Superior temporal gyrus (tissue), 1 donor: ENCODE measurements around the gene VSTM2L.

Experiments used
- DNase-seq: peaks from one replicate; pipeline ENCODE4 v3.0.0-alpha.2; 2016; ENCODE audit errors: extremely low spot score

Gene VSTM2L

GRCh38 chr20:37878835-37879599 lies 23.9 kb upstream of the VSTM2L start:
- DNase-seq: no peak

DNA sequence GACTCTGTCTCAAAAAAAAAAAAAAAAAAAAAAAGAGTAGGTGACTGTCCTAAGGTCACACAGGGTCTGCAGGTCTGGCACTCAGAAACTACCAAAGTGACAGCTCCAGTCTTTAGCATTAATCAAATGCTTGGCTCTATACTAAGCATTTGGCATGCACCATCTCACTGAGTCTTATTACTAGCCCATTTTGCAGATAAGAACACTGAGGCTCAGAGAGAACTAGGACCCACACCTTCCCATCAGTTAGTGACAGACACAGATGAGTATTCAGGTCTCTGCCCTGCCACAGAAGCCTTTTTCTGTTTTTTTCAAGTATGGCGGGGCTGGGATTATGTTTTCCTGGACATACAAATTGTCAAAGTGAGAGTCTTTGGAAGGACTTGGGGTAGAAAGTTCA lies 23.1 kb upstream of the VSTM2L start:
- no peak for DNase-seq

DNA sequence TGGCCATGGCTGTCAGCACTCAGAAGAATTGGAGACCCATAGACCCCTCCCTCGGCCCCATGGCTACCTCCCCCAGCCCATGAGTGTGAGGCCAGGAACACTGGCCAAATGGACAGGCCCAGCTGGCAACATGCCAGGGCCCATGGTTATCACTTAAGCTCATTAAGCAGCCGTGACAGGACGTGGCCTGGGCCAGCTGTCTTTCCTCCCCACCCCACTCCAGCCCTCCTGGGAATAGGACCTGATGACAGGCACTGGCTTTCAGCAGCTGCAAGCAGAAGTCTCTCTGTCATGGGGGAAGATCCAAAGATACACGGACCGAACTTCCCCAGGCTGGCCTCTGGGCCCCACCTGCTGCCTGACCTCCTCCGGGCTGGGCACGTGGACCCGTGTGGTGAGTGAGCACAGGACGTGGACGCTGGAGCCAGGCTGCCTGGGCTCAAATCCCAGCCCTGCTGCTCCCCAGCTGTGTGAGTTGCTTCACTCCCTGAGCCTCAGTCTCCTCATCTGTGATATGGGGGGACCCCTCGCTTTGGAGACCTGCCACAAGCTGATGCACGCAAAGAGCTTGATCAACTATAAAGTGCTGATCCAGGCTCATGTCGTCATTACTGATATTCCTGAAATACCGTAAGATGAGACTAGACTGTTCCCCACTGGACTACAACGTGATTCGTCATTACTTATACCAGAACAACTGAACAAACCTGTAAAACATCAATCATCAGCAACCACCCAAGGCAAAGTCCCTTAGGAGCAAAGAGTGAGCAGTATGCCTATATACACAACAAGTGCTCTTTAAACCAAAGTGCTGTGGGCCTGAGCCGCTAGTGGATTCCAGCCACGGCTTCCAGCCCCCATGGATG lies 22.0 kb upstream of the VSTM2L start:
- no peak for DNase-seq

- no peak for DNase-seq
Observed at GRCh38 chr20:37881601-37882343, 21.2 kb upstream of the VSTM2L start.

DNA sequence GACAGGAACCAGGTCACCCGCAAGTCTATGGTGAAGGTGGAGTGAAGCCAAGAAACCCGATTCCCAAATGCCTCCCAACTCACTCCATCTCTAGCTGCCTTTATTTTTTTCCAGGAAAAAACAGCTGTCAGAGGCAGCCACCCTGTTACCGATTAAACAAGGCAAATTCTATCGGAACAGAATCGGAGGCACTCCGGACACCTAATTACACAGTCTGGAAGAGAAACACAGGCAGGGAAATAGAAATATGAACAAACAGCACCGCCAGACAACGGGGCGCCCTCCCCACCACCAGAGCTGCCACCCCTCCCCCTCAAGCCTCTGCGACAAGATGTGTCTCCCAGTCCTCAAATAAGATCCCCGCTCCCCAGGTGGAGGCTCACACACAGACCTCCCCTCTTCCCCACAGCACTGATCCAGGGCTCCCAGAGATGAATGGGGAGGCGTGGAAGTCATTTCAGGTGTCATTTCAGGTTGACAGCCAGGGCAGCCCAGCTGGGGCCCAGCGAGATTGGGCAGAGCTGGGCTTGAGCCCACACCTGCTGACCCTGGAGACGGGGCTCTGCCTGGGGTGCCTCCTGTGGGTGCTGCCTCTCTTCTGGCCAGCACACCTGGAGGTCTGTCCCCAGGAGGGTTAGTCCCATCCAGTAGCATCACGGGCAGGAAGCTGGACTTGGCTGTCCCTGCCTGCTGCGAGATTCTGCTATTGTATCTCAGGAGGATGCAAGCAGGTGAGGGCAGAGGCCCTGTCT lies 19.8 kb upstream of the VSTM2L start:
- no peak for DNase-seq

DNA sequence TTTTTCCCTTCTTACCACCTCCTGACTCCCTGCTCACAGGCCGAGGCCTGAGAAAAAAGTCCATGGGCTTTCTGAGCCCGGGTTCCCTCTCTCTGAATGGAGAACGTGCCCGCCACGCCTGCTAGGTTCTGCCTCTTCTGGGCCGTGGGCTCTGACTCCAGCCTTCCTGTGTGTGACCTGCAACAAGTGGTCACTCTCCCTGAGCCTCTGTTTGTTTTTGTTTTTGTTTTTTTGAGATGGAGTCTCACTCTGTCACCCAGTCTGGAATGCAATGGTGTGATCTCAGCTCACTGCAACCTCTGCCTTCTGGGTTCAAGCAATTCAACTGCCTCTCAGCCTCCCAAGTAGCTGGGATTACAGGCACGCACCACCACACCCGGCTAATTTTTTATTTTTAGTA lies 17.9 kb upstream of the VSTM2L start:
- DNase-seq: no peak

GRCh38 chr20:37885593-37886503 lies 17.1 kb upstream of the VSTM2L start:
- DNase-seq: no peak

DNA sequence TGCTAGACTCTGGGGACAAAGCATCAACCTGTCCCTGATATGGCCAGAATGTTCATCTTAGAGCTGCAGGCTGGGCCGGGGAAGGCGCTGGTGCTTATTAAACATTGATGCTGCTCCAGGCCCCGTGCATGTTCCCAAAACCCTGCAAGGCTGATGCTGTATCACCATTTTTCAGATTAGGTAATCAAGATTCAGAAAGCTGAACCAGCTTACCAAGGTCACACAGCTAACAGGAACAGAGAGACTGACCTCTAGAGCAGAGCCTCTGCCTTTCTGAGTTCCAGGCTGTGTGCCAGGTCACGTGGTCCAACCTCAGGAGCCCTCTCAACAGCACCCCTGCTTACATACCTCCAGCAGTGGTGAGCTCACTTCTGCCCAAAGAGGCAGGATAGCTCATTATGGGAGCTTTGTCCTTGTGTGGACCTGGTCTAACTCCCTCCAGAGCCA lies 16.1 kb upstream of the VSTM2L start:
- DNase-seq: no peak

GRCh38 chr20:37888641-37889040 lies 14.3 kb upstream of the VSTM2L start:
- no peak for DNase-seq

DNA sequence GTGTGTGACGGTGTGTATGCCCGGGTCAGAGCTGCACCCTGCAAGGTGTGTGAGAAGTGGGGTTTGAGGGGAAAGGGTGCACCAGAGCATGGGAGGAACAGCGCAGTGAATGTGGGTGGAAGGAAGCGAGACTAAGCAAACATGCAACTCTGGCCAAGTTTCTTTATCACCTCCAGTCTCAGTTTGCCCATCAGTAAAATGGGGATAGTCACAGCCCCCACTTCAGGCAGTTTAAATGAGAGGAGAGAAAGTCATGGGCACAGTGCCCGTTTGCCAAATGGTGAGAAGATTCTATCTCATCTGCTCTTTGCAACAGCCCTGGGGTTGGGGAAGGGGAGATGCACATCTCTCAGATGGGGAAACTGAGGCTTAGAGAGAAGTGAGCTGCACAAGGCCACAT lies 12.8 kb upstream of the VSTM2L start:
- no peak for DNase-seq

- no peak for DNase-seq
Observed at GRCh38 chr20:37890643-37891042, 12.3 kb upstream of the VSTM2L start.

DNA sequence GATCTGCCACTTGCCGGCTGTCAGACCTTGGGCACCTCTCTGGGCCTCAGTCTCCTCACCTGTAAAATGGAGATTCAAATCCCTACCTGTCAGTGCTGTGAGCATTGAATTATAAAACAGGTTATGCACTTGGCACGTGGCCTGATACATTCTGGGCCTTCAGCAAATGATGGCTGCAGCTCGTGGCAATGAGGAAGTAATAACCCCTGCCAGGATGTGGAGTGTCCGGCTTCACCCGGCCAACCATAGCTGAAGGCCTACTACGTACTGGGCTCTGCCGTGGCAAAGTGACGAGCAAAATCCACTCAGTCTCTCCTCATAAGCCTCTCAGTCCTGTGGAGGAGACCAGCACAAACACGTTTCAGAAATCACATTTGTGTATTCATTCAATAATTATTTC lies 10.9 kb upstream of the VSTM2L start:
- DNase-seq: no peak

DNA sequence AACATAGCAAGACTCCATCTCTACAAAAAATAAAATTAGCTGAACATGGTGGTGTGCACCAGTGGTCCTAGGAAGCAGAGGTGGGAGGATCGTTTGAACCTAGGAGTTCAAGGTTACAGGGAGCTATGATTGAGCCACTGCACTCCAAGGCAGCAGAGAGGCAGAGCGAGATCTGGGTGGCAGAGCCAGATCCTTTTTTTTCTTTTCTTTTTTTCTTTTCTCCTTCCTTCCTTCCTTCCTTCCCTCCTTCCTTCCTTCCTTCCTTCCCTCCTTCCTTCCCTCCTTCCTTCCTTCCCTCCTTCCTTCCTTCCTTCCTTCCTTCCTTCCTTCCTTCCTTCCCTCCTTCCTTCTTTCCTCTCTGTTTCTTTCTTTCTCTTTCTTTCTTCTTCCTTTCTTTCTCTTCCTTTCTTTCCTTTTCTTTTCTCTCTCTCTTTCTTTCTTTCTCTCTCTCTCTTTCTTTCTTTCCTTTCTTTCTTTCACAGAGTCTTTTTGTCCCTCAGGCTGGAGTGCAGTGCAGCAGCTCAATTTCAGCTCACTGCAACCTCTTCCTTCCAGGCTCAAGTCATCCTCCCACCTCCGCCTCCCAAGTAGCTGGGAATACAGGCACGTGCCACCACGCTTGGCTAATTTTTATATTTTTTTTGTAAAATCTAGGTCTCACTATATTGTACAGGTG lies 9.2 kb upstream of the VSTM2L start:
- no peak for DNase-seq

DNA sequence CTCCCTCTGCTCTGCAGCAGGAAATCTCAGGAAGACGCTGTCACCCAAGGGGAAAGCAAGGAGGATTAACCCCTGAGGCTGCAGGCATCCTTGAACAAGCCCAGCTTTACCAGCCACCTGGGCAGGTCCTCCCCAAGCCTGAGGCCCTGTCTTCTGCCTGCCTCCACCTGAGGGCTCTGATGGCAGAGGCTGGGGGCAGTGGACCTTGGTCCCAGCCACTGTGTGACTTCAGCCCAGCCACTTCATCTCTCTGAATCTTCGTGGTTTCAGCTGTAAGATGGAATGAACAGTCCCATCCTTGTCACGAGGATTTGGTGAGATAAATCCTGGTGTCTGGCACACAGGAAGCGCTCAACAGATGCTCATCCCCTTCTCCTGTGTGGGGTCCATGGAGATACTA lies 8.5 kb upstream of the VSTM2L start:
- no peak for DNase-seq

GRCh38 chr20:37895166-37895565 lies 7.8 kb upstream of the VSTM2L start:
- DNase-seq: no peak

GRCh38 chr20:37896932-37897548 lies 5.9 kb upstream of the VSTM2L start:
- DNase-seq: no peak

DNA sequence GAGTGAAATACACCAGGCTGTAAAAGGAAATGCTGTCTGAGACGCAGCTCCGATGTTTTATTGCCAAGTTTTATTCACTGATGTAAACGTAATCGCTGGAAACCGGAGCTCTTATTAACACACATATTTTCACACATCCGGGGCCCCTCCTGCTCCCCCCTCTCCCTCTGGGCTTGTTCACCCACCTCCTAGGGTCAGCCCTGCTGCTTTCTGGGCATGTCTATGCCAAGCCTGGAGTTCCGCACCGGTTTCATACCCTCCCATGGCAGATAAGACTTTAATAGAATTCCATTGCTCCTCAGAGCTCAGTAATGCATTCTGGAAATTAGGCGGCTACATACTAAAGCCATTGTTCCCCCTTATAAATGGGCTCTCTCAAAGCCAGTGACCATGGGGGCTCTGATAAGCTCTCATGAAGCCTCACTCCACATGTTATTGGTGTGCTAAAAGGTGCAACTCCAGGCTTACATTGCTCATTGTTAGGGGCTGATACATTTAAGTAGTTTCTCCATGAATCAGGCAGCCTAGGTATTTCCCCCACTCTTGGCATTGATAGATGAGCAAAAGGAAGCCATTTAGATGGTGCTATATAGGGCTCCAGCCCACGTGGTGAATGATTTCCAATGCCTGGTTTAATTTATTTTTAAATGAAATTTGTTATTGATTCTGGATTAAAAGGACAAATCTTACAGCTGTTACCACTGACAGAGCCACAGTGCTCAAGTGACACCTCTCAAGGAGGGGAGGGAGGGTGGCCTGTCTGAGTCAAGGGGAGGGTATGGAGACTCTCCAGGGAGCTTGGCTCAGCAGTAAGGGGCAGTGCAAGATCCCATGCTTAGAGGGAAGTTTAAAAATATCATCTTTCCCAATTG lies 4.5 kb upstream of the VSTM2L start:
- no peak for DNase-seq
